Activated CD8-positive, alpha-beta T cell treated with anti-CD3 and anti-CD28 coated beads for 36 hours (primary cell): ENCODE data around the gene DBF4B. TPM values are rescaled to one million over a fixed set of nuclear protein-coding genes. Genes with fewer than 3 reads are reported as not detected.

ENCODE experiments used
- ATAC-seq: fragments of 200-7000 bp; cut with Tn5 transposase; one replicate; pipeline ENCODE4 v1.10.0; 2021; ENCODE audit warnings: mild to moderate bottlenecking, moderate library complexity
- CTCF ChIA-PET: fragments of 350-600 bp; sonication (Branson Sonifier 250); formaldehyde crosslinking; loops from one replicate; lab custom pipeline; 2021; ENCODE audit warnings: antibody characterized with exemption; lab: Charles Lee
- POLR2A ChIA-PET: fragments of 350-600 bp; sonication (Branson Sonifier 250); formaldehyde crosslinking; loops from one replicate; lab custom pipeline; 2021; ENCODE audit warnings: antibody characterized with exemption; lab: Charles Lee
- DNase-seq: peaks from one replicate; pipeline ENCODE4 v3.0.0-alpha.2; 2020
- H3K27ac Mint-ChIP-seq: one replicate; pipeline ENCODE4 v1.8.0; 2021; ENCODE audit warnings: mild to moderate bottlenecking, mixed read lengths
- H3K27me3 Mint-ChIP-seq: one replicate; pipeline ENCODE4 v1.8.0; 2021; ENCODE audit warnings: mixed read lengths
- H3K36me3 Mint-ChIP-seq: one replicate; pipeline ENCODE4 v1.8.0; 2021; ENCODE audit warnings: low read depth, mixed read lengths
- H3K4me1 Mint-ChIP-seq: one replicate; pipeline ENCODE4 v1.8.0; 2021; ENCODE audit warnings: low read depth, mixed read lengths
- H3K4me3 Mint-ChIP-seq: one replicate; pipeline ENCODE4 v1.8.0; 2021; ENCODE audit warnings: mild to moderate bottlenecking, moderate library complexity, mixed read lengths
- H3K9me3 Mint-ChIP-seq: one replicate; pipeline ENCODE4 v1.8.0; 2021; ENCODE audit warnings: mixed read lengths
- intact Hi-C: fragments of 100-400 bp; cut with micrococcal nuclease; formaldehyde crosslinking; loops from one replicate; pipeline ENCODE4 v1.10.0; 2022
- total RNA-seq, 2 experiments: library from RNA; stranded (reverse); gene quantifications; one replicate each; pipeline ENCODE4 v1.2.3, GENCODE V29; 2021
- TF ChIP-seq, protein P1 (sequence below): fragments of 200-600 bp; IDR thresholded peaks from one replicate; pipeline ENCODE4 v1.8.0; 2022; ENCODE audit warnings: antibody characterized with exemption, mild to moderate bottlenecking

DBF4B gene
- total RNA-seq, 2 experiments from 2014 or later: 23.3 to 25.5 TPM

DNA sequence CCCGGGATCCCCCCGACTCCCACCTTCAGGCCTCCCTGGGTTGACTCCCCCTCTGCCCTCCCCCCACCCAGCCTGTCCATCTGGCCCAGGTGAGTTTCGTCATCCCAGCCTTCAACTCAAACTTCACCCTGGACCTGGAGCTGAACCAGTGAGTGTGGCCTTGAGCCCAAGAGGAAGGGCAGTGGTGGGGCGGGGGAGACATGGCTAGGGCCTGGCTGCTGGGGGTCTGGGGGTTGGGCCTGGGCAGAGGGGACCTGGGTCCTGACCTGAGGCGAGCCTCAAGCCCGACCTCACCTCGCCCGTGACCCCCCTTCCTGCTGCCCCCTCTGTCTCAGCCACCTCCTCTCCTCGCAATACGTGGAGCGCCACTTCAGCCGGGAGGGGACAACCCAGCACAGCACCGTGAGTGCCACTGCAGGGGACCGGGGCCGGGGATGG lies 61.2 kb downstream of the DBF4B start:
- intact Hi-C loops: no loop called here
- H3K27ac Mint-ChIP-seq: no peak overlapping the region
- CTCF ChIA-PET: no interaction called here

DNA sequence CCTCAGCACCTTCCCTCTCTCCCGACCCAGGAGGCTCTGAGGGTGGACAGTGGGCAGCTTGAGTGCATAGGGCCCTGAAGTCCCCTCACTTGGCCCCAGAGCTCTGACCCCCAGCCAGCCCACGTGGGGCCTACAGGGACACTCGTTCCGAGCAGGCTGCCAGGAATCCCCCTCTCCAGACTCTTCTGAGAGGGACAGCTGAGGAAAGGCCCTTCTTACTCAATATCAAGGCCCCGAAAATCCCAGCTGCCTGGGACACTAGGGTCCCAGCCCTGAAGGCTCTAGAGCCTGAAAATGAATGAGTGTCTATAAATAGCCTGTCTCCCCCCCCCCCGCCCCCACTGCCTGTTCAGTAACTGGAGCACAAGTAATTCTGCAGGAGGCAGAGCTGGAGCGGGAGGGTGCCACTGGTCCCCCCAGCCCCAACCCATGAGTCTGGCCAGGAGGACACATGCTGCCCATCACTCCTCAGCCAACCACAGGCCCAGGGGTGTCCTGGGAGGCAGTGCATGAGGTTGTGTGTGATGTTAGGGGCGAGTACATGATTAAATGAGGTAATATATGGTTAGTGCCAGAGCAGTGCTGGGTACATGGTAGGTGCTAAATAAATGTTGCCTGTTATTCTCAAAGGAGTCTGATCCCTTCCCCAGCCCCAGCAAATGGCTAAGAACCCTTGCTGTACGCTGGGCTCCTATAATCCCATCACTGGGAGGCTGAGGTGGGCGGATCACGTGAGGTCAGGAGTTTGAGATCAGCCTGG lies 61.9 kb downstream of the DBF4B start:
- peaks cover 19% of the 10 kb centered on the region for H3K27me3 Mint-ChIP-seq
- TF ChIP-seq, protein P1, sequence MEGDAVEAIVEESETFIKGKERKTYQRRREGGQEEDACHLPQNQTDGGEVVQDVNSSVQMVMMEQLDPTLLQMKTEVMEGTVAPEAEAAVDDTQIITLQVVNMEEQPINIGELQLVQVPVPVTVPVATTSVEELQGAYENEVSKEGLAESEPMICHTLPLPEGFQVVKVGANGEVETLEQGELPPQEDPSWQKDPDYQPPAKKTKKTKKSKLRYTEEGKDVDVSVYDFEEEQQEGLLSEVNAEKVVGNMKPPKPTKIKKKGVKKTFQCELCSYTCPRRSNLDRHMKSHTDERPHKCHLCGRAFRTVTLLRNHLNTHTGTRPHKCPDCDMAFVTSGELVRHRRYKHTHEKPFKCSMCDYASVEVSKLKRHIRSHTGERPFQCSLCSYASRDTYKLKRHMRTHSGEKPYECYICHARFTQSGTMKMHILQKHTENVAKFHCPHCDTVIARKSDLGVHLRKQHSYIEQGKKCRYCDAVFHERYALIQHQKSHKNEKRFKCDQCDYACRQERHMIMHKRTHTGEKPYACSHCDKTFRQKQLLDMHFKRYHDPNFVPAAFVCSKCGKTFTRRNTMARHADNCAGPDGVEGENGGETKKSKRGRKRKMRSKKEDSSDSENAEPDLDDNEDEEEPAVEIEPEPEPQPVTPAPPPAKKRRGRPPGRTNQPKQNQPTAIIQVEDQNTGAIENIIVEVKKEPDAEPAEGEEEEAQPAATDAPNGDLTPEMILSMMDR: no peak
- ChIA-PET POLR2A (no interaction called here), CTCF (interaction anchor here (13.0 kb wide), 1 partner anchor 96 kb away, joined by 205 read pairs; no protein-coding TSS in a partner anchor)
- H3K36me3 Mint-ChIP-seq: no peaks in the 10 kb centered on the region
- no peak overlapping the region for H3K4me3 Mint-ChIP-seq
- H3K4me1 Mint-ChIP-seq: peaks cover 2% of the 10 kb centered on the region
- DNase-seq (no peak), ATAC-seq (no peak)
- intact Hi-C loops: no loop called here
- no peaks in the 10 kb centered on the region for H3K9me3 Mint-ChIP-seq
- H3K27ac Mint-ChIP-seq: no peak overlapping the region

More for the DNA sequence above, 61.2 kb downstream of the DBF4B start:
- Mint-ChIP-seq H3K9me3 (no peaks in the 10 kb centered on the region), H3K4me3 (no peak overlapping the region), H3K36me3 (no peaks in the 10 kb centered on the region), H3K27me3 (peaks cover 19% of the 10 kb centered on the region), H3K4me1 (peaks cover 2% of the 10 kb centered on the region)
- ATAC-seq (no peak), DNase-seq (no peak)
- TF ChIP-seq, protein P1: no peak
- POLR2A ChIA-PET: no interaction called here

DNA sequence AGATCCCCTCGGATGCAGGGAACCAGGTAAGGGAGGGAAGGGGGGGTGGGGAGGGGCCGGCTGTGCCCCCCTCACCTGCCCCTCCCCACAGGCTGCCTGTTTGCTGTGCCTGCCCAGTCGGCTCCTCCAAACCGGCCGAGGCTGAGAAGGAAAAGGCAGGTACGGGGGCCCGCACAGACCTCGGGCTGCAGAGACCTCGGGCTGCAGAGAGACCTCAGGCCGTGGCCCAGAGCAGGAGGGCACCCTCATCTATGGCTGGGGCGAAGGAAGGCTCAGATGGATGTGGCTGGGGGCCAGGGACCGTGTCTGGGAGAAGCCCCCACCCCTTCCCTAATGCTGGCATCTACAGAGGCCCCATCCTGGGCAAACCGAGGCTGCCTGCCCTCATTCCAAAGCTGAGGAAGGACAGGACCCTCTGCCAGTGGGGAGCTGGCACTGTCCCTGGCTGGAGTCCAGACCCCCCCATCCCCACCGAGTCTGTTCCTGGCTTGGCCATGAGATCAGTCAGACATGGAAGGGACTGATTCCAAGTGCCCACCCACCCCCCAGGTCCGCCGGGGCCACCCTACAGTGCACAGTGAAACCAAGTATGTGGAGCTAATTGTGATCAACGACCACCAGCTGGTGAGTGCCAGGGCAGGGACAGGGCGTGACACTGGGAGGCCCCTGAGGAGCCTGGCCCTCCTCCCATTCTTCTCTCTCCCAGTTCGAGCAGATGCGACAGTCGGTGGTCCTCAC lies 64.0 kb downstream of the DBF4B start:
- TF ChIP-seq, protein P1: no peak
- Mint-ChIP-seq H3K36me3 (no peaks in the 10 kb centered on the region), H3K4me3 (no peak overlapping the region), H3K4me1 (peaks cover 5% of the 10 kb centered on the region), H3K27ac (no peak overlapping the region), H3K9me3 (no peaks in the 10 kb centered on the region), H3K27me3 (peaks cover 11% of the 10 kb centered on the region)
- ChIA-PET CTCF (interaction anchor here (3.7 to 13.0 kb wide), 2 partner anchors 94 to 107 kb away, joined by 35 to 205 read pairs; no protein-coding TSS in a partner anchor), POLR2A (interaction anchor here (0.9 to 1.3 kb wide), 2 partner anchors 19 to 126 kb away, joined by 3 to 4 read pairs; no protein-coding TSS in a partner anchor)
- ATAC-seq (no peak), DNase-seq (no peak)
- intact Hi-C loops: no loop called here

DNA sequence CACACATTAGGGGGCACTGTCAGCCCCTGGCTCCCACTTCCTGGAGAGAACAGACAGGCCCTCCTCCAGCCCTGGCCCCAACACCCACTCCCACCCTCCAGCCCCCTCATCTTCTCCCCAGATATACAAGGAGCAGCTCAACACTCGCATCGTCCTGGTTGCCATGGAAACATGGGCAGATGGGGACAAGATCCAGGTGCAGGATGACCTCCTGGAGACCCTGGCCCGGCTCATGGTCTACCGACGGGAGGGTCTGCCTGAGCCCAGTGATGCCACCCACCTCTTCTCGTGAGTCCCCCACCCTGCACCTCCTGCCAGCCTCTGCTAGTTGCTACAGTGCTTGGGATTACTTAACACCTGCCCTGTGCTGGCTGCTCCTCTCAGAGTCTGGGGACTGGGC lies 64.7 kb downstream of the DBF4B start:
- no peak overlapping the region for H3K4me3 Mint-ChIP-seq
- peaks cover 5% of the 10 kb centered on the region for H3K27me3 Mint-ChIP-seq
- intact Hi-C loops: no loop called here
- TF ChIP-seq, protein P1: no peak
- H3K27ac Mint-ChIP-seq: no peak overlapping the region
- CTCF ChIA-PET: interaction anchor here (3.7 to 13.0 kb wide), 2 partner anchors 93 to 106 kb away, joined by 35 to 205 read pairs; no protein-coding TSS in a partner anchor
- H3K4me1 Mint-ChIP-seq: peaks cover 5% of the 10 kb centered on the region
- H3K36me3 Mint-ChIP-seq: no peaks in the 10 kb centered on the region
- ATAC-seq (no peak), DNase-seq (no peak)
- no peaks in the 10 kb centered on the region for H3K9me3 Mint-ChIP-seq
- POLR2A ChIA-PET: interaction anchor here (1.3 kb wide), 1 partner anchor 126 kb away, joined by 4 read pairs; no protein-coding TSS in a partner anchor
